Esophagus squamous epithelium (tissue), 4 donors: ENCODE measurements around the gene RCL1.

Experiments
- POLR2A ChIP-seq, 4 donors: fragments of 450-650 bp; IDR thresholded peaks; one replicate each; pipeline ENCODE4 v1.6.1; 2017; ENCODE audit warnings: antibody characterized with exemption in 4 of 4, mild to moderate bottlenecking in 4 of 4, moderate library complexity in 3 of 4
- TF ChIP-seq, protein P1 (sequence below), 6 experiments: fragments of 450-650 bp in 4 of 6; fragments of 200-600 bp in 2 of 6; sonication (generic) in 2 of 6; IDR thresholded peaks; one replicate each; pipeline ENCODE4 v1.5.1; 2016 to 2019; ENCODE audit warnings: antibody characterized with exemption in 6 of 6, mild to moderate bottlenecking in 4 of 6, moderate library complexity in 4 of 6

GRCh38 chr9:4798281-4799032, 5.7 kb downstream of the RCL1 start:
- TF ChIP-seq, protein P1, sequence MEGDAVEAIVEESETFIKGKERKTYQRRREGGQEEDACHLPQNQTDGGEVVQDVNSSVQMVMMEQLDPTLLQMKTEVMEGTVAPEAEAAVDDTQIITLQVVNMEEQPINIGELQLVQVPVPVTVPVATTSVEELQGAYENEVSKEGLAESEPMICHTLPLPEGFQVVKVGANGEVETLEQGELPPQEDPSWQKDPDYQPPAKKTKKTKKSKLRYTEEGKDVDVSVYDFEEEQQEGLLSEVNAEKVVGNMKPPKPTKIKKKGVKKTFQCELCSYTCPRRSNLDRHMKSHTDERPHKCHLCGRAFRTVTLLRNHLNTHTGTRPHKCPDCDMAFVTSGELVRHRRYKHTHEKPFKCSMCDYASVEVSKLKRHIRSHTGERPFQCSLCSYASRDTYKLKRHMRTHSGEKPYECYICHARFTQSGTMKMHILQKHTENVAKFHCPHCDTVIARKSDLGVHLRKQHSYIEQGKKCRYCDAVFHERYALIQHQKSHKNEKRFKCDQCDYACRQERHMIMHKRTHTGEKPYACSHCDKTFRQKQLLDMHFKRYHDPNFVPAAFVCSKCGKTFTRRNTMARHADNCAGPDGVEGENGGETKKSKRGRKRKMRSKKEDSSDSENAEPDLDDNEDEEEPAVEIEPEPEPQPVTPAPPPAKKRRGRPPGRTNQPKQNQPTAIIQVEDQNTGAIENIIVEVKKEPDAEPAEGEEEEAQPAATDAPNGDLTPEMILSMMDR (IDR thresholded peaks at IDR 0.05), result no peak
- TF ChIP-seq POLR2A (IDR thresholded peaks at IDR 0.05), result no peak
